Kidney (tissue), 14 donors: ENCODE measurements around the gene NUDT3. TPM values are rescaled to one million over a fixed set of nuclear protein-coding genes. Genes with fewer than 3 reads are reported as not detected.

Experiments used
- DNase-seq, 5 donors: peaks; one replicate each; pipeline ENCODE4 v3.0.0-alpha.2; 2013 to 2020
- FAIRE-seq: peaks from 2 replicates; lab custom pipeline; 2012; peaks lifted over from hg19 to GRCh38; lab: Jason Lieb, UNC
- H3K27ac ChIP-seq, 2 donors: one replicate each; pipeline ENCODE4 v1.7.0; 2013; ENCODE audit warnings: low read depth in 2 of 2, low read length in 2 of 2, inconsistent platforms in 1 of 2
- H3K27me3 ChIP-seq: one replicate; pipeline ENCODE4 v1.7.1; 2013; ENCODE audit warnings: low read length, inconsistent platforms; ENCODE audit not compliant: control insufficient read depth, insufficient read depth
- H3K36me3 ChIP-seq, 3 donors: one replicate each; pipeline versions ENCODE4 v1.7.0 to v1.7.1; 2013; ENCODE audit warnings: low read length in 3 of 3, control low read depth in 1 of 3, inconsistent platforms in 1 of 3; ENCODE audit not compliant: insufficient read depth in 3 of 3, control insufficient read depth in 2 of 3
- H3K4me1 ChIP-seq, 3 donors: one replicate each; pipeline versions ENCODE4 v1.7.0 to v1.7.1; 2013; ENCODE audit warnings: low read length in 3 of 3, inconsistent platforms in 1 of 3, low read depth in 1 of 3; ENCODE audit not compliant: control insufficient read depth in 2 of 3, insufficient read depth in 2 of 3
- H3K4me3 ChIP-seq, 3 donors: one replicate each; pipeline versions ENCODE4 v1.7.0 to v1.8.1; 2013; ENCODE audit warnings: low read length in 3 of 3, control low read depth in 1 of 3, inconsistent platforms in 1 of 3
- H3K9ac ChIP-seq, 3 donors: one replicate each; pipeline versions ENCODE4 v1.7.0 to v1.7.1; 2013; ENCODE audit warnings: low read length in 3 of 3, control low read depth in 1 of 3, inconsistent platforms in 1 of 3
- H3K9me3 ChIP-seq, 3 donors: one replicate each; pipeline versions ENCODE4 v1.7.0 to v1.7.1; 2013; ENCODE audit warnings: low read length in 3 of 3, control low read depth in 1 of 3, inconsistent platforms in 1 of 3; ENCODE audit not compliant: control insufficient read depth in 2 of 3, insufficient read depth in 1 of 3
- CTCF ChIP-seq: IDR thresholded peaks from 3 replicates; pipeline ENCODE4 v1.5.1; 2012; ENCODE audit warnings: mild to moderate bottlenecking, moderate library complexity, borderline replicate concordance; ENCODE audit not compliant: insufficient read depth; ENCODE audit errors: extremely low read depth
- intact Hi-C: fragments of 100-400 bp; cut with DNase I; formaldehyde crosslinking; loops from one replicate; pipeline ENCODE4 v1.11.1; 2022
- polyA plus RNA-seq: library from polyadenylated mRNA; stranded (reverse); fragments of 350-450 nt; fragmentation: Illumina TruSeq; extraction: RNeasy Lipid Tissue Mini Kit (QIAGEN cat#74804); gene quantifications from one replicate; pipeline ENCODE4 v1.2.3, GENCODE V29; 2014; ENCODE audit warnings: low read depth, low replicate concordance; ENCODE audit not compliant: insufficient read depth
- total RNA-seq: library from RNA; stranded (reverse); fragmentation: NEBNext Ultra II Directional; extraction: Animal tissue kit (Norgen Biotek cat#: 25700); gene quantifications from one replicate; pipeline ENCODE4 v1.2.1, GENCODE V29; 2021
- donor health status: control.
- donor health status: control.
- donor health status: control.
- donor health status: control.
- donor health status: control.
- donor health status: DM: yes; HTN: yes; CAD: no.
- donor health status: Normal renal cell carcinoma (clear cell type).

Gene NUDT3
- total and polyA plus RNA-seq, 2 donors from 2014 or later, result 17.7 to 53.8 TPM

DNA sequence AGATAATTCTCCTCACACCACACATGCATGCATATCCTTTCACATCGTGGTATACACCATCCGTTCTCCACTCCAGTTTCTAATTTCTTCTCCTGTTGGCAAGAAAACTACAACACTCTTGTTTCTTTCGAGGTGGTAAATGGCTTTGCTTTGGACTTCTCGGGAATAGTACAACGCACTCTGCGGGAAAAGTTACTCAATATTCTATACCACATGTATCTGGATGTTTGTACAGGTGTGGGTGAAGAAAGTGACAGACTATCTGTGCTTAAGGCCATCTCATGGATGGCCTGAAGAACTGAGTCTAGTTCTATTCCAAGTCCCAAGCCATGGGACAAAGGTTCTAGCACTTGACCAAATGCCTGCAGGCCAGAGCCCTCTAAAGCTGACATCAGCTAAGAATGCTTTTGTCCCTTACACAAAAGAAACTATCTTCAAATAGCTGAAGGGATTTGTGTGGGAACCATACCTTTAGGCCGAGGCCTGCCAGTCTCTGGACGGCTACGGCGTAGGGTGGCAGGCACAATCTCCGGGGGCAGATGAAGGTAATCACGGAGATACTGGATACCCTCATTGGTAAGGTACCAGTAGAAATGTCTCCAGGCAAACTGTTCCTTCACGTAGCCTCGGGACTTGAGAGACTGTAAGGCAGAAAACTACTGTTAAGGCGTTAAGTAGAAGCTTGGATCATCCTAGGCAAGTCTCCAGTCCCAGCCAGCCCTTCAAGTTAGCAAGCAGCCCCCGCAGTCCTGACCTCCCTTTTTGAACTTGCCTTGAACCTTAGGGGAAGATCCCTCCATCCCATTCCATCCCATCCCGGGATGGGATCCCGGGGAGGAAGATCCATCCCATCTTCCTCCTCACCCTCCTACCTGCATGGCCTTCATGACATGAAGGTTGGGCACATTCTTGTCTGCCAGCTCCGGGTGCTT is 32.0 kb upstream of the NUDT3 start:
- DNase-seq (no peak), FAIRE-seq (no peak)
- Histone ChIP-seq H3K27me3 (no peaks in the 10 kb centered on the region), H3K9me3 (no peaks in the 10 kb centered on the region), H3K9ac (peak overlapping the region; percentile 72 to 100 (median 91)), H3K4me3 (peak overlapping the region; percentile 93 to 97 (median 94)), H3K4me1 (no peaks in the 10 kb centered on the region), H3K36me3 (peaks cover 8 to 46% (median 24%) of the 10 kb centered on the region in 3 donors), H3K27ac (no peak overlapping the region)
- intact Hi-C loops, result no loop called here
- TF ChIP-seq CTCF, result no peak

- intact Hi-C loops, result no loop called here
- no peaks in the 10 kb centered on the region for H3K4me1 ChIP-seq
- H3K4me3 ChIP-seq, result no peak overlapping the region
- TF ChIP-seq CTCF, result no peak
- FAIRE-seq (no peak), DNase-seq (peak in 1 of 5 donors; percentile 7)
- H3K36me3 ChIP-seq, result peaks cover 8 to 52% (median 24%) of the 10 kb centered on the region in 3 donors
- H3K27ac ChIP-seq, result no peak overlapping the region
- no peaks in the 10 kb centered on the region for H3K9me3 ChIP-seq
- H3K27me3 ChIP-seq, result no peaks in the 10 kb centered on the region
- no peak overlapping the region for H3K9ac ChIP-seq
These were observed 30.8 kb upstream of the NUDT3 start for GRCh38 chr6:34423254-34423653.

GRCh38 chr6:34418367-34418766 is 25.9 kb upstream of the NUDT3 start:
- H3K4me3 ChIP-seq, result no peak overlapping the region
- peaks cover 0 to 5% (median 5%) of the 10 kb centered on the region in 3 donors for H3K4me1 ChIP-seq
- TF ChIP-seq CTCF, result no peak
- H3K27me3 ChIP-seq, result no peaks in the 10 kb centered on the region
- intact Hi-C loops, result loop anchor here (10.0 kb wide), 1 partner anchor 174 kb away; the partner anchor contains the start of gene SMIM29
- DNase-seq (no peak), FAIRE-seq (no peak)
- no peak overlapping the region for H3K9ac ChIP-seq
- peaks cover 10 to 54% (median 33%) of the 10 kb centered on the region in 3 donors for H3K36me3 ChIP-seq
- H3K27ac ChIP-seq, result no peak overlapping the region
- H3K9me3 ChIP-seq, result no peaks in the 10 kb centered on the region
